Measurements from ENCODE around the gene KCTD20.
"Not testable (repeated sequence)": the region's sequence is repeated elsewhere in the genome, so short reads cannot be mapped to it uniquely, and the experiment has no call there.

The KCTD20 gene

DNA sequence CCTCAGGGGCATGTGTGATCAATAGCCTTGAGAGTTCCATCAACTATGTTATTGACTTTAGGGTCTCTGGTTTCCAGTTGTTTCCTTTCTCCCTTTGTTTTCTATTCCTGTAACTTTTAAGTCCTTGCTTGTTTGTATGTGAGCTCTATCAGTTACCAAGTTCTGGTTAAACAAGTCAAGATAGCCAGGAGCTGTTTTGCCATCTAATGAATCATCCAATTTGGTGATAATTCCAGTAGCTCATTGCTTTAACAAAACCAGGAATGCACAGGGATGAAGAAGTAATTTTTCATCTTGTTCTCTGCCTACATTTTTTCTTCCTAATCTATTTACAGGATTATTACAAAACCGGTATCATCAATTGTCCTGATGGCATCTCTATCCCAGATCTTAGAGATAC is 36.5 kb downstream of the KCTD20 start:
- Histone ChIP-seq H3K4me3 (ENCODE audit: low read depth, low read length) (no peak overlapping the region), H3K27me3 (ENCODE audit: control insufficient read depth, insufficient read depth, low read length) (no peaks in the 10 kb centered on the region), H3K9ac (ENCODE audit: low read depth, low read length) (no peak overlapping the region), H3K4me1 (ENCODE audit: control insufficient read depth, insufficient read depth, low read length) (no peaks in the 10 kb centered on the region), H3K36me3 (ENCODE audit: control insufficient read depth, insufficient read depth, low read length) (peaks cover 6% of the 10 kb centered on the region), H3K9me3 (ENCODE audit: control insufficient read depth, insufficient read depth, low read length) (no peaks in the 10 kb centered on the region)

DNA sequence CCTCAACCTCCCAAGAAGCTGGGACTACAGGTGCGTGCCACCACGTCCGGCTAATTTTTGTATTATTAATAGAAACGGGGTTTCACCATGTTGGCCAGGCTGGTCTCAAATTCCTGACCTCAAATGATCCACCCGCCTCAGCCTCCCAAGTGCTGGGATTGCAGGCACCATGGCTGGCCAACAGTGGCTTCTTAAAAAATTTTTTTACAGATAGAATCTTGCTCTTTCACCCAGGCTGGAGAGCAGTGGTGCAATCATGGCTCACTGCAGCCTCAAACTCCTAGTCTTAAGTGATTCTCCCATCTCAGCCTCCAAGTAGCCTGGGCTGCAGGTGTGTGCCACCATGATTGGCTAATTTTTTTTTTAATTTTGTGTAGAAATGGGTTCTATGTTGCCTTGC is 40.5 kb downstream of the KCTD20 start:
- H3K4me3 ChIP-seq (ENCODE audit: low read depth, low read length); H3K9me3 ChIP-seq (ENCODE audit: control insufficient read depth, insufficient read depth, low read length); H3K27me3 ChIP-seq (ENCODE audit: control insufficient read depth, insufficient read depth, low read length); H3K9ac ChIP-seq (ENCODE audit: low read depth, low read length); H3K4me1 ChIP-seq (ENCODE audit: control insufficient read depth, insufficient read depth, low read length): not testable (repeated sequence)
- H3K36me3 ChIP-seq (ENCODE audit: control insufficient read depth, insufficient read depth, low read length): peaks cover 21% of the 10 kb centered on the region

DNA sequence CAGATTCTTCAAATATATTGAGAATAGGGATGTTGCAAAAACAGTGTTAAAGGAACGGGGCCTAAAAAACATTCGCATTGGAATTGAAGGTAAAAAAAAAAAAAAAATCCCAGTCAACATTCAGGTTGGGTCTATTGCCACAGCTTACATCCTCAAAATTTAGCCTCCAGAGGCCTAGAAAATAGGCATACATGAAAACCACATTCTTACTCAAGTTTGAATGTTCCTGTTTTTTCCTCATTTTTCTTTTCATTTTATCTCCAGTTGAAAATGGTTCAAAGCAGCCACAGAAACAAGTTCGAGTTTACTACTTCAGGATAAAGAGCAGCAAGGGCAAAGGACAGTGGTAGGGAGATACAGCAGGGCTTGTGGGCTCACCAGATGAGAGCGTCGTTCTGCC is 41.9 kb downstream of the KCTD20 start:
- H3K27me3 ChIP-seq (ENCODE audit: control insufficient read depth, insufficient read depth, low read length): no peaks in the 10 kb centered on the region
- H3K36me3 ChIP-seq (ENCODE audit: control insufficient read depth, insufficient read depth, low read length): peaks cover 21% of the 10 kb centered on the region
- H3K4me3 ChIP-seq (ENCODE audit: low read depth, low read length): no peak overlapping the region
- H3K9ac ChIP-seq (ENCODE audit: low read depth, low read length): no peak overlapping the region
- H3K9me3 ChIP-seq (ENCODE audit: control insufficient read depth, insufficient read depth, low read length): no peaks in the 10 kb centered on the region
- no peaks in the 10 kb centered on the region for H3K4me1 ChIP-seq (ENCODE audit: control insufficient read depth, insufficient read depth, low read length)

DNA sequence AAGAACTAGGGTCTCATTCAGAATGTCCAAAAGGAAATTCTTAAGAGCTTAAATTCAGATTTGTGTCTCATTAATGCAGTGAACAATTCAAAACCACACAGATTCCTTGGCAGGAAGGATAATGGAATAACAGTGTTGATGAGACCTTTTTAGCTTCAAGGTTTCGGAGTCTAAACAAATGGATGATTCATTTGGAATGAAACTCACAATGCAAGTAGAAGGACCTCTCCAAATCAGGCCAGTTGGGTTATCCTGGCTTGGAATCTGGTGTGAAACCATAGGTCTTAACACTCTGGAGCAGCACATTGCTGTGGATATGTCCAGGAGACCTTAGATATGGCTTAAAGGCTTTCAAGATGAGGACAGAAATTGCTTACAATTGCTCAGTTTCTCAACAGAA is 44.9 kb downstream of the KCTD20 start:
- Histone ChIP-seq H3K4me3 (ENCODE audit: low read depth, low read length) (no peak overlapping the region), H3K36me3 (ENCODE audit: control insufficient read depth, insufficient read depth, low read length) (peaks cover 15% of the 10 kb centered on the region), H3K27me3 (ENCODE audit: control insufficient read depth, insufficient read depth, low read length) (no peaks in the 10 kb centered on the region), H3K4me1 (ENCODE audit: control insufficient read depth, insufficient read depth, low read length) (peaks cover 3% of the 10 kb centered on the region), H3K9ac (ENCODE audit: low read depth, low read length) (no peak overlapping the region), H3K9me3 (ENCODE audit: control insufficient read depth, insufficient read depth, low read length) (no peaks in the 10 kb centered on the region)

DNA sequence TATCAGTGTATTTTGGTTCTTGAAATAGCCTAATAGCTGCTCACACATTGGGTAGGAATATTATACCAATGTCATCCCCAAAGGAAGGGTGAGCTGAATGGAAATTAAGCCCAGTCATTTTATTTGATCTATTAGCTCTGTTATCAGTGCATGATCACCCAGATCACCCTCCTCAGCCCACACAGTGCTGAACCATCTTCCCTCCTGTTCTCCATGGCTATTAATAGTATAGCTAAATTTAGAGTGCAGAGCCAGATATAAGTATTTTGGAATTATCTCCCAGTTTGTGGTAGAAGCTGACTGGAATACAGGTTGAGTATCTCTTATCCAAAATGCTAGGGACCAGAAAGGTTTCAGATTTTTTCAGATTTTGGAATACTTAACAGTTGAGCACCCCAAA is 45.4 kb downstream of the KCTD20 start:
- Histone ChIP-seq H3K27me3 (ENCODE audit: control insufficient read depth, insufficient read depth, low read length) (no peaks in the 10 kb centered on the region), H3K4me3 (ENCODE audit: low read depth, low read length) (no peak overlapping the region), H3K4me1 (ENCODE audit: control insufficient read depth, insufficient read depth, low read length) (peaks cover 5% of the 10 kb centered on the region), H3K36me3 (ENCODE audit: control insufficient read depth, insufficient read depth, low read length) (peaks cover 15% of the 10 kb centered on the region), H3K9me3 (ENCODE audit: control insufficient read depth, insufficient read depth, low read length) (no peaks in the 10 kb centered on the region), H3K9ac (ENCODE audit: low read depth, low read length) (no peak overlapping the region)

DNA sequence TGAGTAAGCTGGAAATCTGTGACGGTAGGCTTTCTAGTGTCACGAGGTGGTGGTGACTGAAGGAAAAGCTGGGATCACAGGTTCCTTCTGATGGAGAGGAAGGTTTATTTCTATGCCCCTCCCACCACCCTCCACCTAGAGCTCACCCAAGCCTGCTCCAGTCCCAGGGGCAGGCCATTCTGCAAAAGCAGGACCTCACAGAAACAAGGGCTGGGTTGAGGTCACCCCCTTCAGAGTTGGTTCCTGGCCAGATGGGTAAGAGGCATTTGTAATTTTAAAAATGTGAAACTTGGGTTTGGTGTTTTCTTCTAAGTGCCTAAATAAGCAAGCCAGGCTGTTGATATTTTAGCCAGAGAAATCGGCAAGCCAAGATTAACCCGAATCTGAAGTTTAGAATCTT is 46.6 kb downstream of the KCTD20 start:
- Histone ChIP-seq H3K4me3 (ENCODE audit: low read depth, low read length) (no peak overlapping the region), H3K9ac (ENCODE audit: low read depth, low read length) (no peak overlapping the region), H3K27me3 (ENCODE audit: control insufficient read depth, insufficient read depth, low read length) (no peaks in the 10 kb centered on the region), H3K9me3 (ENCODE audit: control insufficient read depth, insufficient read depth, low read length) (no peaks in the 10 kb centered on the region), H3K36me3 (ENCODE audit: control insufficient read depth, insufficient read depth, low read length) (peaks cover 15% of the 10 kb centered on the region), H3K4me1 (ENCODE audit: control insufficient read depth, insufficient read depth, low read length) (peaks cover 17% of the 10 kb centered on the region)

DNA sequence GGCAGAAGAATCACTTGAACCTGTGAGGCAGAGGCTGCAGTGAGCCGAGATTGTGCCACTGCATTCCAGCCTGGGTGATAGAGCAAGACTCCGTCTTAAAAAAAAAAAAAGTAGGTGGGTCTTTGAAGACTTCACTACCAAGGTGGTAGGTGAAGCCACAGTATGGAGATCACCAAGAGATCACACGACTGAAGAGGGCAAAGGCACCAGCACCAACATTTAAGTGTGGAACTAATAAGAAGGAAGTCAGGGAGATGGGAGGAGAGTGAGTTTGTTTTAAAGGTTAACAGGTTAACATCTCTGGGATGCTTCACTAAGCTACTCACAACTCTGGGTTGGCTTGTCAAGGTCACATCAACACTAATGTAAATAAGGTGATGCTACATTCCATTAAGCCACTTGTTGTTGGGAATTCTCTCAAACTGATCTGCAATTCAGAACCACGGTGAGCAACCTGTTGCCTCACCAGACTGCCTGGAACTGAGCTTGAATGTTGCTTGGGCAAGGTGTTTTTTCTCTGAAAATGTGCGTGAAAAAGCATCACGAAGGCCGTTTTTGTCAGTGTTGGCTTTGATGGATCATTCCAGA is 48.7 kb downstream of the KCTD20 start:
- H3K27me3 ChIP-seq (ENCODE audit: control insufficient read depth, insufficient read depth, low read length): no peaks in the 10 kb centered on the region
- peaks cover 20% of the 10 kb centered on the region for H3K4me1 ChIP-seq (ENCODE audit: control insufficient read depth, insufficient read depth, low read length)
- peaks cover 14% of the 10 kb centered on the region for H3K36me3 ChIP-seq (ENCODE audit: control insufficient read depth, insufficient read depth, low read length)
- no peaks in the 10 kb centered on the region for H3K9me3 ChIP-seq (ENCODE audit: control insufficient read depth, insufficient read depth, low read length)
- H3K9ac ChIP-seq (ENCODE audit: low read depth, low read length): no peak overlapping the region
- no peak overlapping the region for H3K4me3 ChIP-seq (ENCODE audit: low read depth, low read length)

DNA sequence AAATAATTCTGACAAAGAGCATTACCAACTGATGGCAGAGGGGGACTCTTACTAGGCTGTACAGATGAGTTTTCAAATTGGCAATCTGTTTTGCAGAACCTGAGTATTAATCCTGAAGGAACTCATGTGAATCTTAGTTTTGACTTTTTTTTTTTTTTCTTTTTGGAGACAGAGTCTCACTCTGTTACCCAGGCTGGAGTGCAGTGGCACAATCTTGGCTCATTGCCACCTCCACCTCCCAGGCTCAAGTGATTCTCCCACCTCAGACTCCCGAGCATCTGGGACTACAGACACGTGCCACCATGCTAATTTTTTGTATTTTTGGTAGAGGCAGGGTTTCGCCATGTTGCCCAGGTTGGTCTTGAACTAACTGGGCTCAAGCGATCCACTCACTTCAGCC is 49.3 kb downstream of the KCTD20 start:
- H3K9ac ChIP-seq (ENCODE audit: low read depth, low read length): no peak overlapping the region
- no peaks in the 10 kb centered on the region for H3K9me3 ChIP-seq (ENCODE audit: control insufficient read depth, insufficient read depth, low read length)
- H3K4me3 ChIP-seq (ENCODE audit: low read depth, low read length): no peak overlapping the region
- H3K36me3 ChIP-seq (ENCODE audit: control insufficient read depth, insufficient read depth, low read length): peaks cover 8% of the 10 kb centered on the region
- H3K4me1 ChIP-seq (ENCODE audit: control insufficient read depth, insufficient read depth, low read length): peaks cover 20% of the 10 kb centered on the region
- no peaks in the 10 kb centered on the region for H3K27me3 ChIP-seq (ENCODE audit: control insufficient read depth, insufficient read depth, low read length)

DNA sequence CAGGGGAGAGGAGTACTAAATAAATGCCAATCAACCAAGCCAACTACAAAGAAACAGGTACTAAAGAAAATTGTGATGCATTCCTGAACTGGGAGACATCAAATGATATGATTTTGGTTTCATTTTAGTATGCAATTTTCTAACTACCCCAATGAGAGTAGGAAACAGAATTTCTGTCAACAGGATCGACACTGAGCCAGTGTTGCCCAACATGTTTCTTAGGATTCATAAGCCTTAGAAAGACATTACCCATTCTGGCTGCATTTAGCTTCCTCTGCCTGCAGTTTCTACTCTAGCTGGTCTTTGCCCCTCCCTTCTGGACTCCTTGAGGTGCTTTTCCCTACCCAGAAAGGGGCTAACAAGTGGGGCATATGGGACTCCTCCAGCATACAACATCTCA is 49.8 kb downstream of the KCTD20 start:
- Histone ChIP-seq H3K27me3 (ENCODE audit: control insufficient read depth, insufficient read depth, low read length) (no peaks in the 10 kb centered on the region), H3K9me3 (ENCODE audit: control insufficient read depth, insufficient read depth, low read length) (no peaks in the 10 kb centered on the region), H3K4me1 (ENCODE audit: control insufficient read depth, insufficient read depth, low read length) (peaks cover 20% of the 10 kb centered on the region), H3K9ac (ENCODE audit: low read depth, low read length) (no peak overlapping the region), H3K36me3 (ENCODE audit: control insufficient read depth, insufficient read depth, low read length) (peaks cover 5% of the 10 kb centered on the region), H3K4me3 (ENCODE audit: low read depth, low read length) (no peak overlapping the region)

DNA sequence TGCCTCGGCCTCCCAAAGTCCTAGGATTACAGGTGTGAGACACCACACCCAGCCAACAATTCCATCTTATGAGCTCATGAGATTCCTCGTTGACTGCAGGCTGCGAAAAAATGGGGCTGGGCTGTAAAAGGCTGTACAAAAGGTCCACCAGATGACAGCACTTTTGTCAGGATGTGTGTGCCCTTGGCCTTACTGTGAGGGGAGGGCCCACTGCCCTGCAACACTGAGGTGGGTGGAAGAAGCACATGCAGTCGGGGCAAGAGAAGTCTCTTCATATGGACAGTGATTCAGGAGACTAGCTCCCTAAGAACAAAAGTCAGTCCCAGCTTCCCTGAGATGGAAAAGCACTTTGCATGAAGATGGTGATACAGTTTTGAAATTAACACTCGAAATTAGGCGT is 50.5 kb downstream of the KCTD20 start:
- Histone ChIP-seq H3K9me3 (ENCODE audit: control insufficient read depth, insufficient read depth, low read length) (no peaks in the 10 kb centered on the region), H3K9ac (ENCODE audit: low read depth, low read length) (no peak overlapping the region), H3K36me3 (ENCODE audit: control insufficient read depth, insufficient read depth, low read length) (peaks cover 5% of the 10 kb centered on the region), H3K4me1 (ENCODE audit: control insufficient read depth, insufficient read depth, low read length) (peaks cover 20% of the 10 kb centered on the region), H3K4me3 (ENCODE audit: low read depth, low read length) (no peak overlapping the region), H3K27me3 (ENCODE audit: control insufficient read depth, insufficient read depth, low read length) (no peaks in the 10 kb centered on the region)

DNA sequence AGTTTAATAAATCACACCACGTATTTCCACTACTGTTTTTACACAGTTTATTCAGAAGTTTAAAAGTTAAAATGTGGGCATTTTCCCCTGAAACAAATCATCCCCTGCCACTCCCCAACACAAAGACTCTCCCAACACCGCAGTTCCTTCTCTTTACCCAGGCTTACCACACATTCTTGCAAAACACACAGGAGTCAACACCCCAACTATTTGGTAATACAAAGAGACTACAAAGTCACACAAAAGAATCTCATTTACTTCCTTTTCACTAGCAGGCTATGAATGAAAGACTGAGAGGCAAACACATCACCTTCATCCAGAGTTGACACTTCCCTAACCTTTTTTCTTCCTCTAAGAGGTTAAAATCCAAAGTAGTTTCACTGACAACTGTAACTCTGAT is 51.1 kb downstream of the KCTD20 start:
- Histone ChIP-seq H3K4me1 (ENCODE audit: control insufficient read depth, insufficient read depth, low read length) (peaks cover 20% of the 10 kb centered on the region), H3K4me3 (ENCODE audit: low read depth, low read length) (no peak overlapping the region), H3K9ac (ENCODE audit: low read depth, low read length) (no peak overlapping the region), H3K9me3 (ENCODE audit: control insufficient read depth, insufficient read depth, low read length) (no peaks in the 10 kb centered on the region), H3K36me3 (ENCODE audit: control insufficient read depth, insufficient read depth, low read length) (peaks cover 5% of the 10 kb centered on the region), H3K27me3 (ENCODE audit: control insufficient read depth, insufficient read depth, low read length) (no peaks in the 10 kb centered on the region)

DNA sequence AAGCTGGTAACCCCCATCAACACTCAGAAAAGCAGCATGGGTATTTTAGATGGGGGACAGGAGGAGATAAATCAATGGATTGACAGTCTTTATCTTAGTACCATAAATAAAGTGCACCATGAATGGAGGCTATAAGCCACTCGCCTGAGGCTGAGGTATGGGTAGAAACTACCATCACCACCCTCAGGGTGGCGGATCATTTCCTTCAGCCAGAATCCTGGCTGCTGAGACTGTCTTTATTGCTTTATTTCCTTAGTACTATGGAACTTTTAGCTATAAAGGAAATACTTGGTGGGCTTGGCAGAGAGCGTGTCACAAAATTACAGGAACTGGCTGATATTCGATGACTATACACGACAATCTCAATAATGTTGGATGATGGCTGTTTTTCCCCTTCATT is 52.3 kb downstream of the KCTD20 start:
- H3K4me1 ChIP-seq (ENCODE audit: control insufficient read depth, insufficient read depth, low read length): peaks cover 20% of the 10 kb centered on the region
- H3K9ac ChIP-seq (ENCODE audit: low read depth, low read length): no peak overlapping the region
- H3K4me3 ChIP-seq (ENCODE audit: low read depth, low read length): no peak overlapping the region
- no peaks in the 10 kb centered on the region for H3K27me3 ChIP-seq (ENCODE audit: control insufficient read depth, insufficient read depth, low read length)
- H3K36me3 ChIP-seq (ENCODE audit: control insufficient read depth, insufficient read depth, low read length): peaks cover 5% of the 10 kb centered on the region
- no peaks in the 10 kb centered on the region for H3K9me3 ChIP-seq (ENCODE audit: control insufficient read depth, insufficient read depth, low read length)

Data from iPS-15b (cell line).